A673 (cell line): ENCODE measurements around the gene TAS1R3. TPM values are rescaled to one million over a fixed set of nuclear protein-coding genes. Genes with fewer than 3 reads are reported as not detected.

ENCODE experiments used
- BruUV-seq: library from RNA; stranded (reverse); fragments of 400-500 nt; replicated peaks from 2 replicates; lab custom pipeline; 2021; lab: Mats Ljungman, UMichigan
- CTCF ChIA-PET: fragments of 300-600 bp; sonication (Branson Sonifier 250); formaldehyde crosslinking; loops from one replicate; lab custom pipeline; 2022; ENCODE audit warnings: antibody characterized with exemption; lab: Charles Lee
- POLR2A ChIA-PET: fragments of 300-600 bp; sonication (Branson Sonifier 250); formaldehyde crosslinking; loops from one replicate; lab custom pipeline; 2022; ENCODE audit warnings: antibody characterized with exemption; ENCODE audit not compliant: low non-redundant PET; lab: Charles Lee
- DNase-seq: peaks from one replicate; pipeline ENCODE4 v3.0.0-alpha.2; 2015; ENCODE audit warnings: low spot score
- H3K27ac ChIP-seq: fragments of 200-600 bp; sonication (generic); 2 replicates; pipeline ENCODE4 v1.5.1; 2016; ENCODE audit warnings: mixed run types, low read depth, mild to moderate bottlenecking, mixed read lengths, antibody characterized with exemption, low read length; ENCODE audit not compliant: poor library complexity, severe bottlenecking
- H3K27me3 ChIP-seq: fragments of 200-600 bp; sonication (generic); replicated peaks from 2 replicates; pipeline ENCODE4 v1.6.1; 2017; ENCODE audit warnings: mixed run types, low read depth, mild to moderate bottlenecking, mixed read lengths, antibody characterized with exemption, low read length; ENCODE audit not compliant: insufficient read depth, poor library complexity
- H3K36me3 ChIP-seq: fragments of 200-600 bp; sonication (generic); 2 replicates; pipeline ENCODE4 v1.6.1; 2016; ENCODE audit warnings: mixed run types, mild to moderate bottlenecking, mixed read lengths, antibody characterized with exemption, low read length; ENCODE audit not compliant: insufficient read depth, poor library complexity, severe bottlenecking
- H3K4me1 ChIP-seq: fragments of 200-600 bp; sonication (generic); 2 replicates; pipeline ENCODE4 v1.6.1; 2017; ENCODE audit warnings: mixed run types, mild to moderate bottlenecking, mixed read lengths, antibody characterized with exemption, low read length; ENCODE audit not compliant: insufficient read depth, poor library complexity, severe bottlenecking
- H3K4me3 ChIP-seq: fragments of 200-600 bp; sonication (generic); 2 replicates; pipeline ENCODE4 v1.5.1; 2016; ENCODE audit warnings: low read depth, mixed run types, mild to moderate bottlenecking, mixed read lengths, low read length; ENCODE audit not compliant: poor library complexity, severe bottlenecking
- H3K9me3 ChIP-seq: fragments of 200-600 bp; sonication (generic); 2 replicates; pipeline ENCODE4 v1.6.1; 2016; ENCODE audit warnings: mixed run types, low read depth, mild to moderate bottlenecking, mixed read lengths, antibody characterized with exemption, low read length; ENCODE audit not compliant: poor library complexity, severe bottlenecking
- CTCF ChIP-seq: fragments of 300-800, 200-600 bp; sonication (generic); conservative IDR thresholded peaks from 2 replicates; pipeline ENCODE4 v1.5.1; 2017; ENCODE audit warnings: low read depth, mild to moderate bottlenecking, antibody characterized with exemption, low read length, moderate library complexity, mixed read lengths
- EZH2 ChIP-seq: fragments of 200-600 bp; sonication (generic); IDR thresholded peaks from 2 replicates; pipeline ENCODE4 v1.6.1; 2017; ENCODE audit warnings: borderline replicate concordance, low read depth, mild to moderate bottlenecking, mixed read lengths, antibody characterized with exemption, low read length; ENCODE audit not compliant: poor library complexity, severe bottlenecking
- intact Hi-C: fragments of 100-400 bp; cut with micrococcal nuclease; formaldehyde crosslinking; loops from one replicate; pipeline ENCODE4 v1.10.0; 2022; ENCODE audit not compliant: unreplicated experiment
- total RNA-seq: library from RNA; stranded (reverse); gene quantifications from 2 replicates; pipeline ENCODE4 v1.2.3, GENCODE V29; 2021

Gene TAS1R3
- total RNA-seq, 1 experiment from 2014 or later, result 0.21 TPM

- Histone ChIP-seq H3K27me3 (no peaks in the 10 kb centered on the region), H3K9me3 (no peaks in the 10 kb centered on the region), H3K36me3 (no peaks in the 10 kb centered on the region), H3K27ac (no peak overlapping the region), H3K4me3 (no peak overlapping the region), H3K4me1 (no peaks in the 10 kb centered on the region)
- ChIA-PET CTCF (no interaction called here), POLR2A (no interaction called here)
- no peak for TF ChIP-seq EZH2
- no peak for TF ChIP-seq CTCF
- intact Hi-C loops, result no loop called here
- no peak for DNase-seq
- no TSS peak for BruUV-seq
Measured at GRCh38 chr1:1285611-1286311, 45.3 kb upstream of the TAS1R3 start.

DNA sequence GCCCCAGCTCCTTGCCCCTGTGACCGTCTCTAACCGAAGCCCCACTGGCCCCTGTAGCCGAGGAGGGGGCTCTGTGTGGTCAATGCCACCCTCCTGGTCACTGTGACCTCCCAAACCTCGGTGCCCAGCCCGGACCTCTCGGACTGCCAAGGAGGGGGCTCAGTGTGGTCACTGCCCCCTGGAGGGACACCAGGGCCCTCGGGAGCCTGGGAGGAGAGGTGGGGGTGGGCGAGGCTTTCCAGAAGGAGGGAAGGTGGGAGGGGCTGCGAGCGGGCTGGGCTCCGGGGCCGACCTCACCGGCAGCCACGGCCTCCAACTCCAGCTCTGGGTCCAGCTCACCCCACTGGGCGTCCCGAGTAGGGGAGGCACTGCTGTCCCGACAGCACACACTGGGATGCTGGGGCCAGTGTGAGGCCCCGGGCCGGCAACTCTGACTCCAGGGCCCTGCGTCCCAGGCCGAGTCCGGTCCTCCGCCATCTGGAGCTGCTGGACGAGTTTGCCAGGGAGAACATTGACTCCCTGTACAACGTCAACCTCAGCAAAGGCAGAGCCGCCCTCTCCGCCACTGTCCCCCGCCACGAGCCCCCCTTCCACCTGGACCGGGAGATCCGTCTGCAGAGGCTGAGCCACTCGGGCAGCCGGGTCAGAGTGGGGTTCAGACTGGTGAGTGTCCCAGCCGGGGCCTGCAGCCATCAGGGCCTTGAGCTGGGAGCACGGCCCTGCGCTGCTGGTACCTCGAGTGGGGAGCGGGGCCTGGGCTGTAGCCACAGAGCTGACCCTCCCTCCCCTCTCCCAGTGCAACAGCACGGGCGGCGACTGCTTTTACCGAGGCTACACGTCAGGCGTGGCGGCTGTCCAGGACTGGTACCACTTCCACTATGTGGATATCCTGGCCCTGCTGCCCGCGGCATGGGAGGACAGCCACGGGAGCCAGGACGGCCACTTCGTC lies 44.5 kb upstream of the TAS1R3 start:
- ChIA-PET CTCF (no interaction called here), POLR2A (no interaction called here)
- no peaks in the 10 kb centered on the region for H3K9me3 ChIP-seq
- TF ChIP-seq EZH2, result no peak
- TF ChIP-seq CTCF, result no peak
- no peak for DNase-seq
- H3K4me1 ChIP-seq, result no peaks in the 10 kb centered on the region
- no peaks in the 10 kb centered on the region for H3K27me3 ChIP-seq
- no peak overlapping the region for H3K27ac ChIP-seq
- H3K36me3 ChIP-seq, result no peaks in the 10 kb centered on the region
- intact Hi-C loops, result no loop called here
- BruUV-seq, result no TSS peak
- no peak overlapping the region for H3K4me3 ChIP-seq

DNA sequence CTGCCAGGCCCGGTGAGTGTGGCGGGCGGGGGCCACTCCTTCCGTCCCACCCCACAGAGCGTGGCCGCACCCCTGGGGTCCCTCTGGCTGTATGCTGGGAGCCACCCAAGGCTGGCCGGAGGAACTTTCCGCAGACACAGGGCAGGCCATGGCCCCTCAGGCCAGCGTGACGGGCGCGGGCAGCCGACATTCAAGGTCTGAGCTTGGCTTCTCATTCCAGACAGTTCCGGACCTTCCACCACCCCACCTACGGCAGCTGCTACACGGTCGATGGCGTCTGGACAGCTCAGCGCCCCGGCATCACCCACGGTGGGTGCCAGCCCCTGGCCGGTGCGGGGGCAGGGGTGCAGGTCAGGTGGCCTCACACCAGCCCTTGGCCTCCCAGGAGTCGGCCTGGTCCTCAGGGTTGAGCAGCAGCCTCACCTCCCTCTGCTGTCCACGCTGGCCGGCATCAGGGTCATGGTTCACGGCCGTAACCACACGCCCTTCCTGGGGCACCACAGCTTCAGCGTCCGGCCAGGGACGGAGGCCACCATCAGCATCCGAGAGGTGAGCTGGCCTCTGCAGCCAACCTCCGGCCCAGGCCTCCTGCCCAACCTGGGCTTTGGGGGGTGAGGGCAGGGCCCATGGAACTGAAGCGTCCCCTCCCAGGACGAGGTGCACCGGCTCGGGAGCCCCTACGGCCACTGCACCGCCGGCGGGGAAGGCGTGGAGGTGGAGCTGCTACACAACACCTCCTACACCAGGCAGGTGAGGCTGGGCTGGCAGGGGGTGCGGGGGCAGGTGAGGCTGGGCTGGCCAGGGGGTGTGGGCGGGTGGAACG lies 43.6 kb upstream of the TAS1R3 start:
- ChIA-PET CTCF (no interaction called here), POLR2A (no interaction called here)
- no peak for DNase-seq
- H3K9me3 ChIP-seq, result no peaks in the 10 kb centered on the region
- intact Hi-C loops, result no loop called here
- no peaks in the 10 kb centered on the region for H3K36me3 ChIP-seq
- no peak overlapping the region for H3K4me3 ChIP-seq
- H3K27me3 ChIP-seq, result no peaks in the 10 kb centered on the region
- H3K4me1 ChIP-seq, result no peaks in the 10 kb centered on the region
- H3K27ac ChIP-seq, result no peak overlapping the region
- TF ChIP-seq EZH2, result no peak
- no peak for TF ChIP-seq CTCF
- BruUV-seq, result no TSS peak
